HCT116 (cell line): ENCODE data around the gene NFS1. TPM values are rescaled to one million over a fixed set of nuclear protein-coding genes. Genes with fewer than 3 reads are reported as not detected.

ENCODE experiments used
- CEBPB ChIP-seq: IDR thresholded peaks from 2 replicates; pipeline ENCODE4 v1.6.1; 2012; ENCODE audit warnings: low read depth
- ELF1 ChIP-seq: IDR thresholded peaks from 2 replicates; pipeline ENCODE4 v1.6.1; 2012; ENCODE audit warnings: low read depth, borderline replicate concordance
- EZH2 ChIP-seq: fragments of 200-600 bp; sonication (generic); IDR thresholded peaks from 2 replicates; pipeline ENCODE4 v1.6.1; 2017; ENCODE audit warnings: antibody characterized with exemption, mixed run types
- EZH2phosphoT487 ChIP-seq: fragments of 200-600 bp; IDR thresholded peaks from 2 replicates; pipeline ENCODE4 v1.6.1; 2018; ENCODE audit warnings: antibody characterized with exemption, borderline replicate concordance
- FOSL1 ChIP-seq: IDR thresholded peaks from 2 replicates; pipeline ENCODE4 v1.6.1; 2012; ENCODE audit warnings: low read depth
- JUND ChIP-seq: IDR thresholded peaks from 2 replicates; pipeline ENCODE4 v1.6.1; 2012
- POLR2A ChIP-seq: IDR thresholded peaks from 2 replicates; pipeline ENCODE4 v1.7.0; 2011; ENCODE audit warnings: borderline replicate concordance; ENCODE audit not compliant: insufficient read depth, insufficient read length; ENCODE audit errors: extremely low read depth
- POLR2AphosphoS5 ChIP-seq: IDR thresholded peaks from 2 replicates; pipeline ENCODE4 v1.6.1; 2011; ENCODE audit warnings: mild to moderate bottlenecking, low read depth, low read length, moderate library complexity
- SP1 ChIP-seq: IDR thresholded peaks from 2 replicates; pipeline ENCODE4 v1.6.1; 2012; ENCODE audit warnings: low read depth
- YY1 ChIP-seq: IDR thresholded peaks from 2 replicates; pipeline ENCODE4 v1.6.1; 2011; ENCODE audit warnings: low read length, low read depth, moderate library complexity, mild to moderate bottlenecking; ENCODE audit not compliant: insufficient replicate concordance; ENCODE audit errors: extremely low read depth
- ZBTB33 ChIP-seq: IDR thresholded peaks from 2 replicates; pipeline ENCODE4 v1.6.1; 2011; ENCODE audit warnings: mild to moderate bottlenecking, low read length, moderate library complexity; ENCODE audit not compliant: insufficient replicate concordance; ENCODE audit errors: extremely low read depth
- ZFX ChIP-seq: fragments of 450-650 bp; IDR thresholded peaks from 2 replicates; pipeline ENCODE4 v1.6.1; 2017
- total RNA-seq: library from RNA; stranded (reverse); gene quantifications from one replicate; pipeline ENCODE4 v1.2.1, GENCODE V29; 2021; ENCODE audit not compliant: unreplicated experiment
- TF ChIP-seq, protein P1 (sequence below), 3 experiments: fragments of 200-600 bp in 1 of 3; sonication (generic) in 1 of 3; IDR thresholded peaks in 2 of 3; conservative IDR thresholded peaks in 1 of 3; 2 replicates each; pipeline ENCODE4 v1.5.1; 2012 to 2017; ENCODE audit warnings: low read depth in 2 of 3, low read length in 2 of 3, antibody characterized with exemption in 1 of 3, borderline replicate concordance in 1 of 3, control low read depth in 1 of 3, mild to moderate bottlenecking in 1 of 3, mixed read lengths in 1 of 3, mixed run types in 1 of 3, moderate library complexity in 1 of 3; ENCODE audit not compliant: insufficient read depth in 1 of 3

Gene NFS1
- total RNA-seq, 1 experiment from 2014 or later: 33.9 TPM

- TF ChIP-seq, protein P1, sequence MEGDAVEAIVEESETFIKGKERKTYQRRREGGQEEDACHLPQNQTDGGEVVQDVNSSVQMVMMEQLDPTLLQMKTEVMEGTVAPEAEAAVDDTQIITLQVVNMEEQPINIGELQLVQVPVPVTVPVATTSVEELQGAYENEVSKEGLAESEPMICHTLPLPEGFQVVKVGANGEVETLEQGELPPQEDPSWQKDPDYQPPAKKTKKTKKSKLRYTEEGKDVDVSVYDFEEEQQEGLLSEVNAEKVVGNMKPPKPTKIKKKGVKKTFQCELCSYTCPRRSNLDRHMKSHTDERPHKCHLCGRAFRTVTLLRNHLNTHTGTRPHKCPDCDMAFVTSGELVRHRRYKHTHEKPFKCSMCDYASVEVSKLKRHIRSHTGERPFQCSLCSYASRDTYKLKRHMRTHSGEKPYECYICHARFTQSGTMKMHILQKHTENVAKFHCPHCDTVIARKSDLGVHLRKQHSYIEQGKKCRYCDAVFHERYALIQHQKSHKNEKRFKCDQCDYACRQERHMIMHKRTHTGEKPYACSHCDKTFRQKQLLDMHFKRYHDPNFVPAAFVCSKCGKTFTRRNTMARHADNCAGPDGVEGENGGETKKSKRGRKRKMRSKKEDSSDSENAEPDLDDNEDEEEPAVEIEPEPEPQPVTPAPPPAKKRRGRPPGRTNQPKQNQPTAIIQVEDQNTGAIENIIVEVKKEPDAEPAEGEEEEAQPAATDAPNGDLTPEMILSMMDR (IDR thresholded peaks at IDR 0.05 in 2 of 3, conservative IDR thresholded peaks at IDR 0.05 in 1 of 3; ENCODE audit: borderline replicate concordance in 1 of 3, insufficient read depth in 1 of 3, low read depth in 2 of 3, low read length in 2 of 3): no peak
- no peak for TF ChIP-seq FOSL1
- no peak for TF ChIP-seq EZH2
- TF ChIP-seq EZH2phosphoT487: no peak
- TF ChIP-seq JUND: no peak; the same call in 1 of the 2 replicates
- no peak for TF ChIP-seq CEBPB
- TF ChIP-seq ZBTB33: peak; percentile 9
- peak; percentile 86 for TF ChIP-seq POLR2A
- peak; percentile 98 for TF ChIP-seq POLR2AphosphoS5
- TF ChIP-seq YY1: peak; percentile 98
- TF ChIP-seq ZFX: peak; percentile 99
- TF ChIP-seq ELF1: peak; percentile 86
- no peak; the same call in 1 of the 2 replicates for TF ChIP-seq SP1
Measured at GRCh38 chr20:35664466-35665206, 34.5 kb downstream of the NFS1 start, which contains the start of the genes CPNE1 and RBM12 (continued).
